HEK293 (cell line): ENCODE results near the gene SLC35E1.

Experiments used
- CTCF ChIA-PET: fragments of 350-600 bp; formaldehyde crosslinking; extraction: SDS; loops from one replicate; lab custom pipeline; 2021; ENCODE audit warnings: antibody characterized with exemption; lab: Yijun Ruan, JAX
- POLR2A ChIA-PET: fragments of 300-600 bp; formaldehyde crosslinking; extraction: SDS; loops from one replicate; lab custom pipeline; 2020; ENCODE audit warnings: antibody characterized with exemption, inconsistent platforms; lab: Yijun Ruan, JAX
- H3K27ac ChIP-seq: fragments of 200-500 bp; sonication (Bioruptor generic); 2 replicates; pipeline ENCODE4 v1.5.1; 2014; ENCODE audit warnings: low read depth, low read length, control low read depth, inconsistent platforms; ENCODE audit errors: extremely low read depth
- H3K36me3 ChIP-seq, 2 experiments: fragments of 200-500 bp in 1 of 2; sonication (Bioruptor generic) in 1 of 2; 1 replicate in 1 of 2; 2 replicates in 1 of 2; pipeline ENCODE4 v1.5.1; 2014 to 2017; ENCODE audit warnings: inconsistent platforms in 2 of 2, low read length in 2 of 2; ENCODE audit not compliant: control insufficient read depth in 2 of 2, insufficient read depth in 1 of 2
- H3K4me1 ChIP-seq: fragments of 200-500 bp; sonication (Bioruptor generic); 2 replicates; pipeline ENCODE4 v1.5.1; 2014; ENCODE audit warnings: mild to moderate bottlenecking, low read length, inconsistent platforms; ENCODE audit not compliant: control insufficient read depth, insufficient read depth
- H3K4me3 ChIP-seq: 2 replicates; pipeline ENCODE4 v1.5.1; 2011; ENCODE audit warnings: low read depth, mild to moderate bottlenecking, control low read depth, low read length, moderate library complexity
- H3K9me3 ChIP-seq: fragments of 200-500 bp; sonication (Bioruptor generic); 2 replicates; pipeline ENCODE4 v1.5.1; 2014; ENCODE audit warnings: low read depth, low read length, inconsistent platforms; ENCODE audit not compliant: control insufficient read depth, insufficient read depth
- GLIS2 ChIP-seq: fragments of 450-650 bp; formaldehyde crosslinking; IDR thresholded peaks from 2 replicates; pipeline ENCODE4 v1.5.1; 2016; ENCODE audit warnings: missing biosample characterization, missing genetic modification characterization
- PRDM10 ChIP-seq: fragments of 450-650 bp; formaldehyde crosslinking; IDR thresholded peaks from 2 replicates; pipeline ENCODE4 v1.5.1; 2016; ENCODE audit warnings: missing biosample characterization, missing genetic modification characterization
- SP2 ChIP-seq: fragments of 450-650 bp; formaldehyde crosslinking; IDR thresholded peaks from 2 replicates; pipeline ENCODE4 v1.5.1; 2016; ENCODE audit warnings: missing biosample characterization, missing genetic modification characterization
- TCF7L2 ChIP-seq: IDR thresholded peaks from 2 replicates; pipeline ENCODE4 v1.6.1; 2011; ENCODE audit warnings: low read depth, mild to moderate bottlenecking, inconsistent platforms, low read length, moderate library complexity, borderline replicate concordance
- ZEB2 ChIP-seq: fragments of 450-650 bp; formaldehyde crosslinking; IDR thresholded peaks from 2 replicates; pipeline ENCODE4 v1.5.1; 2016; ENCODE audit warnings: missing biosample characterization, missing genetic modification characterization
- ZFHX2 ChIP-seq: fragments of 450-650 bp; formaldehyde crosslinking; conservative IDR thresholded peaks from 2 replicates; pipeline ENCODE4 v1.5.1; 2016; ENCODE audit warnings: missing biosample characterization, missing genetic modification characterization
- ZIC2 ChIP-seq: fragments of 450-650 bp; formaldehyde crosslinking; IDR thresholded peaks from 2 replicates; pipeline ENCODE4 v1.5.1; 2016; ENCODE audit warnings: missing biosample characterization, missing genetic modification characterization
- ZNF132 ChIP-seq: fragments of 450-650 bp; formaldehyde crosslinking; IDR thresholded peaks from 2 replicates; pipeline ENCODE4 v1.5.1; 2017; ENCODE audit warnings: missing biosample characterization, missing genetic modification characterization, borderline replicate concordance
- ZNF133 ChIP-seq: fragments of 450-650 bp; formaldehyde crosslinking; IDR thresholded peaks from 2 replicates; pipeline ENCODE4 v1.5.1; 2016; ENCODE audit warnings: missing biosample characterization, missing genetic modification characterization
- ZNF223 ChIP-seq: fragments of 450-650 bp; formaldehyde crosslinking; IDR thresholded peaks from 2 replicates; pipeline ENCODE4 v1.5.1; 2016; ENCODE audit warnings: missing biosample characterization, missing genetic modification characterization
- ZNF248 ChIP-seq: fragments of 450-650 bp; formaldehyde crosslinking; IDR thresholded peaks from 2 replicates; pipeline ENCODE4 v1.5.1; 2017; ENCODE audit warnings: missing biosample characterization, missing genetic modification characterization
- ZNF433 ChIP-seq: fragments of 450-650 bp; formaldehyde crosslinking; IDR thresholded peaks from 2 replicates; pipeline ENCODE4 v1.5.1; 2016; ENCODE audit warnings: missing biosample characterization, missing genetic modification characterization, low read depth
- ZNF473 ChIP-seq: fragments of 450-650 bp; formaldehyde crosslinking; IDR thresholded peaks from 2 replicates; pipeline ENCODE4 v1.5.1; 2017; ENCODE audit warnings: missing biosample characterization, missing genetic modification characterization
- ZNF530 ChIP-seq: fragments of 450-650 bp; formaldehyde crosslinking; IDR thresholded peaks from 2 replicates; pipeline ENCODE4 v1.5.1; 2016; ENCODE audit warnings: low read depth, missing biosample characterization, missing genetic modification characterization
- ZNF549 ChIP-seq: fragments of 450-650 bp; IDR thresholded peaks from 2 replicates; pipeline ENCODE4 v1.5.1; 2018; ENCODE audit warnings: missing biosample characterization, missing genetic modification characterization, mild to moderate bottlenecking, inconsistent platforms, moderate library complexity
- ZNF600 ChIP-seq: fragments of 450-650 bp; formaldehyde crosslinking; IDR thresholded peaks from 2 replicates; pipeline ENCODE4 v1.5.1; 2016; ENCODE audit warnings: missing biosample characterization, missing genetic modification characterization
- ZNF660 ChIP-seq: fragments of 450-650 bp; IDR thresholded peaks from 2 replicates; pipeline ENCODE4 v1.5.1; 2018; ENCODE audit warnings: missing biosample characterization, mild to moderate bottlenecking, missing genetic modification characterization
- ZNF664 ChIP-seq: fragments of 450-650 bp; formaldehyde crosslinking; IDR thresholded peaks from 2 replicates; pipeline ENCODE4 v1.5.1; 2016; ENCODE audit warnings: missing biosample characterization, missing genetic modification characterization
- TF ChIP-seq, protein P1 (sequence below): fragments of 450-650 bp; formaldehyde crosslinking; IDR thresholded peaks from 2 replicates; pipeline ENCODE4 v1.5.1; 2016; ENCODE audit warnings: missing biosample characterization, missing genetic modification characterization
- TF ChIP-seq, protein P2 (sequence below): fragments of 450-650 bp; formaldehyde crosslinking; IDR thresholded peaks from 2 replicates; pipeline ENCODE4 v1.5.1; 2016; ENCODE audit warnings: missing biosample characterization, missing genetic modification characterization
- TF ChIP-seq, protein P3 (sequence below): fragments of 450-650 bp; formaldehyde crosslinking; IDR thresholded peaks from 2 replicates; pipeline ENCODE4 v1.5.1; 2016; ENCODE audit warnings: missing biosample characterization, missing genetic modification characterization

Gene SLC35E1

DNA sequence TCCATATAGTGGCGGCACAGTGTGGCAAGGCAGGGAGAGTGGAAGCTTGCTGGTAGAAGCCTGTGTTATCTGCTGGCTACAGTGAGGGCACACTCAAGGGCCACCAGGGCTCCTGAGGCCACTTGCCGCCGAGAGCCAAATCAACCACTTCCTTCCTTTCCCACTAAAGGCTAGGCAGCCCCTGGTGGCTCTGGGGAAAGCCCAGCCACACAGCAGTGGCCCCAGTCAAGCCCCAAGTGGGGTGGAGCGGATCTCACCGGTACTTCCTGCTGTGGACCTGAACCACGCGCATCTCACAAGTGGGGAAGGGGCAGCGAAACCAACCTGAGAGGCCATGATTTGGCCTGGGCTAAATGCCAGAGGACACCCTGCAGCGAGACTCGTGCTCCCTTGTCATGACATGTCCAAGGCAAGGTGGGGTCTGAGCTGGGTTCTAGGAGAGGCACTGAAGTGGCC is 21.9 kb upstream of the SLC35E1 start:
- Histone ChIP-seq H3K9me3 (no peaks in the 10 kb centered on the region), H3K27ac (no peak overlapping the region)
- CTCF ChIA-PET: no interaction called here
- TF ChIP-seq ZNF549 (no peak), ZIC2 (tag by site-specific recombination) (peak; percentile 62)
- TF ChIP-seq, all 188 proteins: peak for 1
- no peak overlapping the region for H3K4me3 ChIP-seq
- POLR2A ChIA-PET: no interaction called here
- peaks cover 9% of the 10 kb centered on the region for H3K4me1 ChIP-seq
- no peaks in the 10 kb centered on the region for H3K36me3 ChIP-seq

DNA sequence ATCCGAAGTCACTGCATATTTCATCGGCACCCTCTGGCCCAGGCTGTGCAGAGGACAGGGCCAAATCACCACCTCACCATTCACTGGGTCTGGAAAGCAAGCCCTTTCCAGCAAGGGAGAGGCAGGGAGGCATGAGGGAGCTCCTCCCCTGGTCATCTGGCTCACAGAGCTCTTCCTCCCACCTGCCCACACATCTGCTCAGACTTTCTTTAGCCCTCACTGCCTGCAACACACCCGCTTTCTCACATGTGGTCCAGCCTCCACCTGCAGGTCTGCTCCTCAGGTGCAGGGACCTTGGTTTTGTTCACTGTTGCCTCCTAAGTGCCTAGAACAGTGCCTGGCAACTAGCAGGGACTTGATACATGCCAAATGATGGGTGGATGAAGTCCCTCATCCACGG is 21.0 kb upstream of the SLC35E1 start:
- CTCF ChIA-PET: no interaction called here

GRCh38 chr19:16591803-16592556 is 19.8 kb upstream of the SLC35E1 start:
- peaks cover 29% of the 10 kb centered on the region for H3K4me1 ChIP-seq
- no peaks in the 10 kb centered on the region for H3K9me3 ChIP-seq
- H3K4me3 ChIP-seq: no peak overlapping the region
- no peak overlapping the region for H3K27ac ChIP-seq
- H3K36me3 ChIP-seq: no peaks in the 10 kb centered on the region
- CTCF ChIA-PET: no interaction called here
- POLR2A ChIA-PET: no interaction called here
- TF ChIP-seq ZNF660 (tag by site-specific recombination): no peak
- TF ChIP-seq ZEB2 (tag by site-specific recombination): no peak
- 0 out of 2 replicates have a peak, but pooled peaks have one; percentile 13 for TF ChIP-seq SP2 (tag by site-specific recombination)
- TF ChIP-seq PRDM10: 0 out of 2 replicates have a peak, but pooled peaks have one; percentile 43
- TF ChIP-seq, protein P1, sequence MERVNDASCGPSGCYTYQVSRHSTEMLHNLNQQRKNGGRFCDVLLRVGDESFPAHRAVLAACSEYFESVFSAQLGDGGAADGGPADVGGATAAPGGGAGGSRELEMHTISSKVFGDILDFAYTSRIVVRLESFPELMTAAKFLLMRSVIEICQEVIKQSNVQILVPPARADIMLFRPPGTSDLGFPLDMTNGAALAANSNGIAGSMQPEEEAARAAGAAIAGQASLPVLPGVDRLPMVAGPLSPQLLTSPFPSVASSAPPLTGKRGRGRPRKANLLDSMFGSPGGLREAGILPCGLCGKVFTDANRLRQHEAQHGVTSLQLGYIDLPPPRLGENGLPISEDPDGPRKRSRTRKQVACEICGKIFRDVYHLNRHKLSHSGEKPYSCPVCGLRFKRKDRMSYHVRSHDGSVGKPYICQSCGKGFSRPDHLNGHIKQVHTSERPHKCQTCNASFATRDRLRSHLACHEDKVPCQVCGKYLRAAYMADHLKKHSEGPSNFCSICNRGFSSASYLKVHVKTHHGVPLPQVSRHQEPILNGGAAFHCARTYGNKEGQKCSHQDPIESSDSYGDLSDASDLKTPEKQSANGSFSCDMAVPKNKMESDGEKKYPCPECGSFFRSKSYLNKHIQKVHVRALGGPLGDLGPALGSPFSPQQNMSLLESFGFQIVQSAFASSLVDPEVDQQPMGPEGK (tag by site-specific recombination): no peak
- no peak for TF ChIP-seq ZNF530 (tag by site-specific recombination)
- TF ChIP-seq, protein P2, sequence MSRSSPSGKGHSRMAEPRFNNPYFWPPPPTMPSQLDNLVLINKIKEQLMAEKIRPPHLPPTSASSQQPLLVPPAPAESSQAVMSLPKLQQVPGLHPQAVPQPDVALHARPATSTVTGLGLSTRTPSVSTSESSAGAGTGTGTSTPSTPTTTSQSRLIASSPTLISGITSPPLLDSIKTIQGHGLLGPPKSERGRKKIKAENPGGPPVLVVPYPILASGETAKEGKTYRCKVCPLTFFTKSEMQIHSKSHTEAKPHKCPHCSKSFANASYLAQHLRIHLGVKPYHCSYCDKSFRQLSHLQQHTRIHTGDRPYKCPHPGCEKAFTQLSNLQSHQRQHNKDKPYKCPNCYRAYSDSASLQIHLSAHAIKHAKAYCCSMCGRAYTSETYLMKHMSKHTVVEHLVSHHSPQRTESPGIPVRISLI (tag by site-specific recombination): no peak
- TF ChIP-seq ZNF600 (tag by site-specific recombination): peak; percentile 89
- TF ChIP-seq ZNF473: no peak
- TF ChIP-seq, protein P3, sequence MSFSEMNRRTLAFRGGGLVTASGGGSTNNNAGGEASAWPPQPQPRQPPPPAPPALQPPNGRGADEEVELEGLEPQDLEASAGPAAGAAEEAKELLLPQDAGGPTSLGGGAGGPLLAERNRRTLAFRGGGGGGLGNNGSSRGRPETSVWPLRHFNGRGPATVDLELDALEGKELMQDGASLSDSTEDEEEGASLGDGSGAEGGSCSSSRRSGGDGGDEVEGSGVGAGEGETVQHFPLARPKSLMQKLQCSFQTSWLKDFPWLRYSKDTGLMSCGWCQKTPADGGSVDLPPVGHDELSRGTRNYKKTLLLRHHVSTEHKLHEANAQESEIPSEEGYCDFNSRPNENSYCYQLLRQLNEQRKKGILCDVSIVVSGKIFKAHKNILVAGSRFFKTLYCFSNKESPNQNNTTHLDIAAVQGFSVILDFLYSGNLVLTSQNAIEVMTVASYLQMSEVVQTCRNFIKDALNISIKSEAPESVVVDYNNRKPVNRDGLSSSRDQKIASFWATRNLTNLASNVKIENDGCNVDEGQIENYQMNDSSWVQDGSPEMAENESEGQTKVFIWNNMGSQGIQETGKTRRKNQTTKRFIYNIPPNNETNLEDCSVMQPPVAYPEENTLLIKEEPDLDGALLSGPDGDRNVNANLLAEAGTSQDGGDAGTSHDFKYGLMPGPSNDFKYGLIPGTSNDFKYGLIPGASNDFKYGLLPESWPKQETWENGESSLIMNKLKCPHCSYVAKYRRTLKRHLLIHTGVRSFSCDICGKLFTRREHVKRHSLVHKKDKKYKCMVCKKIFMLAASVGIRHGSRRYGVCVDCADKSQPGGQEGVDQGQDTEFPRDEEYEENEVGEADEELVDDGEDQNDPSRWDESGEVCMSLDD (tag by site-specific recombination): no peak
- TF ChIP-seq ZNF133: no peak
- TF ChIP-seq TCF7L2: no peak
- TF ChIP-seq ZNF223 (tag by site-specific recombination): no peak
- TF ChIP-seq ZNF664 (tag by site-specific recombination): no peak
- TF ChIP-seq ZNF433 (tag by site-specific recombination): no peak
- TF ChIP-seq ZNF132 (tag by site-specific recombination): no peak
- peak; percentile 44; the same call in 1 of the 2 replicates for TF ChIP-seq GLIS2

More for the DNA sequence above, 21.0 kb upstream of the SLC35E1 start:
- H3K36me3 ChIP-seq: no peaks in the 10 kb centered on the region
- TF ChIP-seq ZNF248 (tag by site-specific recombination) (no peak), ZFHX2 (tag by site-specific recombination) (peak; percentile 41)
- TF ChIP-seq, all 188 proteins: peak for 1
- Histone ChIP-seq H3K4me1 (peaks cover 19% of the 10 kb centered on the region), H3K27ac (no peak overlapping the region), H3K9me3 (no peaks in the 10 kb centered on the region), H3K4me3 (no peak overlapping the region)
- POLR2A ChIA-PET: interaction anchor here (0.8 kb wide), 1 partner anchor 13 kb away, joined by 3 read pairs; no protein-coding TSS in a partner anchor
